Activated CD4-positive, alpha-beta T cell treated with anti-CD3 and anti-CD28 coated beads, Interleukin-2, amount 50 U/mL, for 16 hours (primary cell): ENCODE measurements around the gene NFATC2.

Experiments
- DNase-seq: peaks from one replicate; pipeline ENCODE4 v3.0.0-alpha.2; 2020

The NFATC2 gene

DNA sequence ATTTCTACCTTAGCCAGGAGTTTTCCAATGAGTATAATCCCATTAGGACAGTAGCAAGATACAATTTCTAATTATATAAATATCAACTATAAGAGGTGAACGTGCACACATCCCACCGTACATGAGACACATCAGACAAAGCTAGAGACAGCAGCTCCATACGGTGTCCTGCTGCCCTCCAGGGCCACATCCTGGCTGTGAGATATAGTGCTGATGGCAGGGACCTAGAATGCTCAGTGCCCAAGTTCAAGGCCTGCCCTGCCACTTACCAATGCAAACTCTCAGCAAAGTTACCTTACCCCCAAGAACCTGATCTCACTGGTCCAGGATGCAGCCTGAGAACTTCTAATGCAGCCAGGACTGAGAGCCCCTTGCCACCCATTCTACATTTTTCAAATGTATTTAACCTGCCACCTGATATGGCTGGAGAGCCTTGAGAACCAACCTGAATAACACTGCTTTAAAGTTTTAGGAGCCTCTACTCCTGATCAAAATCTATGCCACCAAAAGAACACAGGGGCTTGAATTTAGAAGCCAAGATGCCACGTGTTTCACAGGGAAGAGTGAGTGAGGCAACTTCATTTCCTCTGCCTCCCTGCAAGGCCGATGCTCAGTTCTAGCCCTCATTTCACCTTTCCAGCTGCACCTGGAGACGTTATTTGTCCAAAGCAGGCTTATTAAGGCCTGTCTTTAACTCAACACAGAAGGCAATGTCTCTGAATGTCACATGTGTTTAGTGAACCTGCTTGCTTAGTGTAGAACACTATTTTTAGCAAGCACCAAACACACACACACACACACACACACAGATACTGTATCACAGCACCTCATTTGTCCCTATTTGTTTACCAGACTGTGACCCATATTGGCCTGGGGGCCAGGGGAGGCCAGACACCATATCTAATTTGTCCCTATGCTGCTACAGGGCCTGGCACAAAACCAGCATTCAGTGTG is 6.1 kb downstream of the NFATC2 start:
- DNase-seq: peak; percentile 39

DNA sequence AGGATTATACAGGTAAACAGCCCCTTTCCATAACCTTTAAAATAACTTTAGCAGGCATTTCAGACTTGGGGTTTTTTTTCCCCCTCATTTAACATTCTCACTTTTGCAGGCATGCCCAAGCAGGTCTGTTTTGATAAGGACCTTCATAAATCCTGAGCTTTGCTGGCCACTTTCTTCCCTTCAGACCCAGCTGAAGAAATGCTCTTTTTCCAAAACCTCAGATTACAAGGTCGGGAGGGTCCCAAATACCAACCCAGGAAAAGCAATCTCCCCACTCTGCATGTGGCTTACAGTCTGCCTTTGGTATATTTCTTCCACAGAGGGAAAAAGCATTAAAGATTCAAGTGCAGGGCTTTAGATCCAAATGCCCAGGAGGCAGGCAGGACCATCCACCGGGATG is 6.8 kb downstream of the NFATC2 start:
- DNase-seq: no peak

DNA sequence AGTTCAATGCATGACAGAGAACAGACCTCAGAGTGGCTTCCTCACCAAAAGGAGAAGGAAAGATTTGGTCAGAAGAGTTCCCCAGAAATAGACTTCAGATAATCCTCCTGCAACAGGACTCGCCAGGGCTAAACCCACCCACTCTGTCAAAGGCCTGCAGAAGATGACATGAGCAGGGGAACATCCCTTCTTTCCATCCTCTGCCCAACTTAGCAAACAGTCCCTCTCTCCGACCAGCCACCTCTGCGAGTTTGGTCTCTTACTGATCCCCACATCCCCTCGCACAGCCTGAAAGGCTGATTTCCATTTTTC is 7.5 kb downstream of the NFATC2 start:
- peak; percentile 56 for DNase-seq

DNA sequence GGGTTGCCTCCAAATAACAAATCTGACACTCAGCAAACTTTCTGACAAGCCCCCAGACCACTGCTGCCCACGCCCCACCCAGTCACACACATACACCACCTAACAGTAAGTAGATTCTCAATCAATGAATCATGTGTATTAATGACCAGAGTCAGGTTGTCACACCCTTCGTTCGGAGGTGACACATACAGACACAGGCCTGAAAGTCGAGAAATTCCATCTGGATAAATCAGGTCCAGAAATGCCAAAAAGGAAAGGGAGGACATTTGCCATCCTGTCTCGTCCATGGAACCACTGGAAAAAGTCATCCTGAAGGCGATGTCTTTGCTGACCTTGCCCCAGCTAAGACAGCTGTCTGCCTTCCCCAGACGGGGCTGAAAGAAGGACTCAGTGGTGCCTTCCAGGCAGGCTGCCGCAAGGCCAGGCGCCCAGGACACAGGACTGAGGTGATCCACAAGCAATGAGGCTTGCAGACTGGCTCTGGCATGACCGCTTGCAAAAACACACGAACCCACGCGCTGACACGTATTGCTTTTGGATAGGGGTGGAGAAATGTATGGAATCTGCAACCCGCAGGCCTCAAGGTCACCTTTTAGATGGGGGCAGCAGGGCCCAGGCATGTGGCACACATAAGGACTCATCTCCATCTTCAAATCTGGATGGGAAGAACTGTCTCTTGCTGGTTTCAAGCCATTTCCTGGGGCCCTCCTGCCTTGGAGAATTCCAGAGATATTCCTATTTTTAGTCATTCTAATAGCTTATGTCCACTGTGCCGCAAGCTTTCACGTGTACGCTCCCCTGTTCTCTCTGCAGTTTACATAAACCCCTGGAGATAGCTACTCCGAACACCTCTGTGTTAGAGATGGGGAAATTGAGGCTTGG is 9.0 kb downstream of the NFATC2 start:
- DNase-seq: no peak

DNA sequence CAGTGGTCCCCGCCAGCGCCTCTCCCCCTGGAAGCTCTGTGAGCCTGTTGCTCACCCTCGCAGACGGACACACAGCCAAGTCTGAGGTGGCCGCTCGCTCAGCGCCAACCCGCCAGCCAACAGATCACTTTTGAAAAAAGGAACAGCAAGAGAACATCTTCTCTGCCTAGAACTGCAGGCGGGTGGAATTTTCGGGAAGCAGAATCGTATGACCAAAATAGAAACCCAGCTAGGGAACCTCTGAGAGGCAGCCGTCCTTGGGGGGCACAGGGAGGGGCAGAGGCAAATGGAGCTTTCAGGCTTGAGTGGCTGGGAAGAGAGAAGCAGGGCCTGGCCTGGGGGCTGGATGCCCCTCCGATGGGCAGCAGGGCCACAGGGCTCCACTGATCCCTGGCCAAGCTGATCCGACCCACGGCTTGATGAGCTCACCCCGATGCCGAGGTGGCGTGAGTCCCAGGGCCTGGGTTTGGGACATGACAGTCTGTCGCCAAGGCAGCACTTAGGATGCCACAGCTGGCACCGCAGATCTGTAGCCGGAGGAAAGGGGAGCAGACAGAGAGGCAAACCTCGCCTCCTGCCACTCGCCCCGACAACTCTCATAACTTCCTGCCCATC is 9.8 kb downstream of the NFATC2 start:
- no peak for DNase-seq

DNA sequence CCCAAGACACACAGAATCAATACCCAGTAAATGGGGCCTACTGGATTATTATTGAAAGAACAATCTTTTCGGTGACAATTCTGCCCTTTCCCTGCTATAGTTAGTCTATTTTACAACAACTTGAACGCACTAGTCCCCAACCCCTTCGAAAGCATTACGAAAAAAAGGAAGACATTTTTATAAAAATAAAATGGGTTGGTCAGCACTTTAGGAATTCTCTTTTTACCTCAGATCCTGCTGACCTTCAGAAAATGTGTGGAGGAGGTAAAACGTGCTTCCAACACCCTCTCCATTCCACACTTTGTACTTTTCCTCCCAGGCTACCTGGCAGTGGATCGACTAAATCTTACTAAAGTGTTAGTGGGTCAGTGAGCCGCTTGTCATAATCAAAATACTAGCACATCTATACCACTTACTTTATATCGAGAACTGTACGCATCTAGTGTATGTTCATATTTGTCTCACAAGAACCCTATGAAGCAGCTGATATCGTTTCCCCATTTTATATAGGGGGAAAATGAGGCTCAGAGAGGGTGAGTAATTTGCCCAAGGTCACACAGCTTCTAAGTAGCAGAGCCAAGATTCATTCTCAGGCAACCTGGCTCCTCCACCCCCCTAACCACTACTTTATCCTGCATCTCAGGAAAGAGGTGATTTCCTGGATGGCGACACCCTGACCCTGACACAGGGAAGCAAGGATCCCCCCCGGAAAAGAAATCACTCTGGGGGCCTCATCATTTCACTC is 10.6 kb downstream of the NFATC2 start:
- no peak for DNase-seq

DNA sequence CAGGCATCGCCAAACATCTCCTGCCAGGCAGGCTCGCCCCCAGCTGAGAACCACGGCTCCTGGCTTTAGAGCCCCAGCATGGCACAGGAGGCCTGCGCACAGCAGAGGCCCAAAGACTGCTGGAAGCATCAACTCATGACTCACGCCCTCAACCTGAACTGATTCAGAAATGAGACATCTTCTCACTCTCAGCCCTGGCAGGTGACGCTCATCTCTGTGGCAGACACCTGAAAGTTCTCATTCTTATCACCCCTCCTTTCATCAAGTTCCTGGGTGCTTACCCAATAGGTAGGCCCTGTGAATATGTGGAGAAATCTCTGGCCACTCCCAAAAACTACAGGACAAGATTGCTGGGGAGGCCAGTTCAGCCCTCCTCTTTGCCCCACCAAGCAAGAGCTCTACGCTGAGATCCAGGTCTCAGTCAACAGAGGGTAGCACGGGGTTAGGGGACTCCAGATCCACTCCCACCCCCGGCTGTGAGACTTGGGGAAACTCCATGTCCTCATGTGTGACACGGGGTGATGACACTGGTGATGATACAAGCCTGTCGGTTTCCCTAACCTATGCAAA is 11.3 kb downstream of the NFATC2 start:
- DNase-seq: peak; percentile 94

DNA sequence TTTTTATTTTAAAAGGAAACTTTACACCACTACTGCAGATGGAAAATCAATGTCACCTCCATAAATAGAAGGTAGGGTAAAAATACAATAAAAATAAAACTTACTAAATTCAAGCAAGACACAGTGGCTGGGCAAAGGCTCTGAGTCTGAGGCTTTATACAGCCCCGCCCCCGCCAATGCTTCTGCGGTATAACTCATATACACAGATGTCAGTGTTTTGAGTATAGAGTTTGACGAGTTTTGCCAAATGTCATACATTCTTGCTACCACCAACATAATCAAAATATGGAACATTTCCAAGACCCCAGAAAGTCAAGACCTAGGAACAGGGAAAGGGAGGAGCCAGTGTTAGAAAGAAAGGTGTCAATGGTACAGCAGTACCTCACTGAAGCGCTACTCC is 12.8 kb downstream of the NFATC2 start:
- peak; percentile 76 for DNase-seq

DNA sequence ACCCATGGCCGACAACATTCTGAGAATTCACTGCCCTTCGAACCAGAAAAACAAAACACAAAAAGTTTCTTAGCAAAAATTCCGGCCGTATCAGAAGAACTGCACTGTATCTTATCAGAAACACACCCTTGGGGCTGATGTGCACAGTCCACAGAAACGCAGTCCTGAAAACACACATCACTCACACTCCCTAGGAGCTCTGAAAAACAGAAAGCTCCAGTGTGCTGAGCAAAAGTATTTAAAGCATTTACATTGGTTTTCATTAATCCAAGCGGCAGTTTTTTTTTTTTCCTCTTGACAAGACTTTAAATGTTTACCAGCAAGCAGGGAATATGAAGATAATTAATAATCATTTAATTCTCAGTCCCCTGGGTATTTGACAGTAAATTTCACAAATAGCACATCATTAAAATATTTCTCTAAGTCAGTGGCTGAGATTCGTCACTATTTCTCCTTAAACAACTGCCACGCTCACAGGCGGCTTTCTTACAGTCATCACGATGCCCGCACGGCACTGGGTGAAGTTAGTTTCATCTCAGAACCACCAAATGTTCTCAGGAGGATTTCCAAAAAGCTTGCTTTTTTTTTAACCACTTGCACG is 13.3 kb downstream of the NFATC2 start:
- DNase-seq: peak; percentile 83

DNA sequence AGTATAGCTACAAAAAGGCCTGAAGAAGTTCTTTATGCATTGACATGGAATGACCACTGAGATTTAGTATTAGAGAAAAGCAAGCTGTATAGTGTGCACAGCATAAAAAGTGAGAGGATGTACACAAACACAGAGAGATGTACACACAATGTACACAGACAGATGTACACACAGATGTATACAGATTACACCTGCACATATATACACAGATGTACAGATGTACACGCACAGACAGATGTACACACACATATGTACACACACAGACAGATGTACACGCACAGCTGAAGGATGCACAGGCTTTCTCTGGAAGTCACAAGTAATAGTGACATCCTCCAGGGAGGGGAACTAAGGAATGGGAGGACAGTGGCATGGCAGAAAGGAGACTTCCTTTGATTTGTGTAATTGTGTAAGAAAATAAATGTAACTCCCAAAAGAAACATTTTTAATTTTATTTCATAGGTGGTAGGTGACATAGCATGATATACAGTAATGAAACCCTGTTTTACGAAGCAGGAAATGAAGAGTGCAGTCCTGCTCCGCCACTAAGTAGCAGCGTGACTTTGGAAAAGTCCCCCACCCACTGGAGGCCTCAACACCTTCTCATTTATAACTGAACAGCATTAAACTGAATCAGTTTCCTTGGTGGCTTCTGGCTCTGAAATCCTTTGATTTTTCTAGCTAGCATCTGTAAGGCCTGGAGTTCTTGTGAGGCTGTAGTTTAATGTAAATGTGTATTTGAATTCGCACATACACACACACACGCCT is 14.1 kb downstream of the NFATC2 start:
- DNase-seq: peak; percentile 74

DNA sequence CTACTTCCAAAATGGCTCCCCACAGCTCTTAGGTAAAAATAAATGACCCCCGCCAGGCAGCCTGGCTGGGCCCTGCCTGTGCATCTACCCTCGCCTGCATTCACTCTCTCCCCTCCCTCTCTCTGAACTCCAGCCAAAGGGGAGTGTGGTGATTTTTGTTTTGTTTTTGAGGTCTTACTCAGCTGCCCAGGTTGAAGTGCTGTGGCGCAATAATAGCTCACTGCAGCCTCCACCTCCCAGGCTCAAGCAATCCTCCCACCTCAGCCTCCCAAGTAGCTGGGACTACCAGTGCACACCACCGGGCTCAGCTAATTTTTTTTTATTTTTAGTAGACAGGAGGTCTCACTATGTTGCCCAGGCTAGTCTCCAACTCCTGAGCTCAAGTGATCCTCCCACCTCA is 15.8 kb downstream of the NFATC2 start:
- no peak for DNase-seq

DNA sequence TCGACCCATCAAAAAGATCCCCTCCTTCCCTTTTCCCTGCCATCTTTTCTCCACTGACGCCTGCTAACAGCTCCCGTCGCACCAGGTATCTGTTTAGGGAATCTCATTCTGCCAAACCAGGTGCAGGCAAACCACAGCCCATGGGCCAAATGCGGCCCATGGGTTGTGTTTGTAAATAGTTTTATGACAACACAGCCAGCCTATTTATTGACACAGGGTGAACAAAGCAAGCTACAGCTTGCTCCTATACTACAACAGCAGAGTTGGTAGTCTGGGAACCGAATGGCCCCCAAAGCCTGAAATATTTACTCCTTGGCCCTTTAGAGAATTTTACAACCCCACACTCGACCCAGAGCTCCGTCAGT is 16.4 kb downstream of the NFATC2 start:
- DNase-seq: no peak

DNA sequence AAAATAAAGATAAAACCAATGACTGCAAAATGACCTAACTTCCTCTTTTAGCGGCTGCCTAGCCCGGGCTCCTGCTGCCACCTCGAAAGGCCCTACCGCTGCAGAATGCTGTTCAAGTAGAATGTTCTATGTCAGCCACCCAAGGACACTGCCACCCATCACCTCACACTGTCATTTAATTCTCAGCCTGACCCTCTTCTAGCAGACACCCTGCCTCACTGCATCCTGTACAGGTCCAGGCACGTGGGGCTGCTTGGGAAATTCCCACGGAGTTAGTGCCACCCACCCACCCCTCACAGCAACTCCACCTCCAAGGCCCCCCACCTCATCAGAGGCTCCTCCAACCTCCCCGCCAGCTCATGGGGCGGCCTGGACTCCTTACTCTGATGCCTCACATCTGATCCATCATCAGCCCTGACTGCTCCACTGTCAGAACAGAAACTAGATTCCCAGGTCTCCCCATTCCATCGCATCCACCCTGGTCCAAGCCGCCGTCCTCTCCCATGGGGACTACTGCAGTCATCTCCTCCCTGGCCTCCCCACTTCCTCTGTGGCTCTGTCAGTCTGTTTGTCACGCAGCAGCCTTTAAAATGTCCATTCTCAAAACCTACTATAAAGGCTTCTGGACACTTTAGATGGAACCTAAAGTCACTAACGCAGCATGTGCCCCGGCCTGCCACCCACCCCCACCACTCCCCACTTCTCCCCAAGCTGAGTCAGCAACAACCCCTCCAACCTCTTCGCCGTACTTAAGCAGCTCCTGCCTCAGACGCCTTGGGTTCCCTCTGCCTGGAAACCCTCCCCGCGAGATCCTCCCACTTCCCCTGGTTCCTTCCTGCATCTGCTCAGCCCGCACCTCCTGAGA is 17.0 kb downstream of the NFATC2 start:
- peak; percentile 72 for DNase-seq

DNA sequence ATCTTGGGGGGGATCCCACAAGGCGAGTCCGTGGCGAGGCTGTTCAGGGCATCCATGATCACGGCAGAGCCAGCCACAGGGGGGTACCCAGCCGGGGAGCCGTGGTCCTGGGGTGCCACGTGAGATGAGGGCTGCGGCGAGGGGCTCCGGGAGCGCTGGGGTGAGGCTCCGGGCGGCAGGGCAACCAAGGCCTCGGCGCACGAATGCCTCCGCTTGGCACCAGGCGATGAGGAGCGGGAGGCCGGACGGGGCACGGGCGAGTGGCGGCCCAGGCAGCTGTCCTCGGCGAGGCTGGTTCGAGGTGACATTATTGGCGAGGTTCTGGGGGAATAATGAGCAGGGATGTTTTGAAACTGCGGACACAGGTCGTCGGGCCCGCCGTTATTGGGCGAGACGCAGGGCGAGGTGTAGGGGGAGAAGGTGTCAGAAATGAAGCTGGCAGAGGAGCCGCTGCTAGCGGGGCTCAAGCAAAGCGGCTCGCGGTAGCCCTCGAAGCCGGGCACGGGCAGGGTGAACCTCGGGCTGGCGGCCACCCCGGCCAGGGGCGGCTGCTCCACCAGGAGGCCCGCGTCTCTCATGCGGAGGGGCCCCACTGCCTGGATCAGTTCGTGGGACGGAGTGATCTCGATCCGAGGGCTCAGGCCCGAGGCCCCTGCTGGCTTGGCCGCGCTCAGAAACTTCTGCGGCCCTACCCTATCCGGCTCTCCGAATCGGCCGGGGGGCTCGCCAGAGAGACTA is 19.1 kb downstream of the NFATC2 start:
- DNase-seq: no peak

DNA sequence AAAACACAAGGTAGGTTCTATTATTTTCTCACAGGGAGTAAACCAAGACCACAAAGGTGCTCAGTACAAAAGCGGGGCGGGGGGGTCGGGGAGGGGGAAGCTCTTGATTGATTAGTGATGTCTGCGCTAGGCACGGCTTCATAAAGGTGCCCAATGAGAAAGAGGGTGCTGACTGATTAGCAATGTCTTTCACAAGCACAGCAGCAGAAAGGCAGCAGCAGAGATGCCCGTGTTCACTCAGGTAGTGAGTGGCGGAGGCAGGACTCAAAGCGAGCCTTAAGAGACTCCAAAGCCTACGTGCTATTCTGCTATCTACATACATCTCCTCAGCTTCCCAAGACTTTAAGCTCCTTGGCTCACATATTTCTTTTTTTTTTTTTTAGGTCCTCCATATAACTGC is 20.3 kb downstream of the NFATC2 start:
- no peak for DNase-seq

DNA sequence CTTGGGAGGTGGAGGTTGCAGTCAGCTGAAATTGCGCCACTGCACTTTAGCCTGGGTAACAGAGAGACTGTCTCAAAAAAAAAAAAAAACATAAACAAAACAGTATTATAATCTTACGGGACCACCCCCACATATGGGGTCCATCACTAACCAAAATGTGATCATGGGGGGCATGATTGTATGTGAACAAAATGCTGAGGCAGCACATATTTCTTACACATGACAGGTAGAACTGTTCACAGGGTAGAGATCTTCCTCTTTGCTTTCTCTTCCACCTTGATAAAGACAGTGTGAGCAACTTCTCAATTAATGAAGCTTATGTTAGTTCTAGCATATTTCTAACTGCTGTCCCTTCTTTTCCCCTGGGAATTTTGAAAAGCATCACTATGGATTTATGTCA is 24.7 kb downstream of the NFATC2 start:
- no peak for DNase-seq

DNA sequence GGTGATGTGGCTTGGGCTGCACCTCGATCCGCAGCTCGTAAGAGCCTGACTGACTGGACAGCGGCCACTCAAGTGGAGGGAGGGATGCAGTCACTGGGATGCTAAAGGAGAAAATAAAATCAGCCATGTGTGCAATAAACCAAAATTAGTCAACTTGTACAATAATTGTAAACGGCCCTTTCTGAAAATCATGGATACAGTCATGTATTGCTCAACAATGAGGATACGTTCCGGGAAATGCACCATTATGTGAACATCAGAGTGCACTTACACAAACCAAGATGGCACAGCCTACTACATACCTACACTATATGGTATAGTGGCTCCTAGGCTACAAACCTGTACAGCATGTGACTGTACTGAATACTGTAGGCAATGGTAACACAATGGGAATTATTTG is 25.7 kb downstream of the NFATC2 start:
- DNase-seq: no peak

DNA sequence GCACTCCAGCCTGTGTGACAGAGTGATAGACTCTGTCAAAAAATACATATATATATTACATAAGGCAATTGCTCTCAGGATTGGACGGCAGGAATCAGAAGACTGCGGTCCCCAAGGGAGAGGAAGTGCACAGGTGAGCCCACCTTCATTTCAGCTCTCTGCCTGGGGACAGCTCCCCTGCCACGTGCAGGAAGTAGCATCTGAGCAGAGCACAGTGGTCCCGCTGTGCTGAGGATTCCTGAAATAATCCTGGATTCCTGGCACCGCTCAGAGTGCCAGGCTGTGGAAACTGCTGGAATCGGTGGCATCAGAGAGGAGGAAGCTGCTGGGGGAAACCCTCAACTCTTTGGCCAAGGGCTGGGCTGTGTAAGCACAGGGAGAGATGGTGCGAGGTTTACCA is 27.7 kb downstream of the NFATC2 start:
- no peak for DNase-seq

DNA sequence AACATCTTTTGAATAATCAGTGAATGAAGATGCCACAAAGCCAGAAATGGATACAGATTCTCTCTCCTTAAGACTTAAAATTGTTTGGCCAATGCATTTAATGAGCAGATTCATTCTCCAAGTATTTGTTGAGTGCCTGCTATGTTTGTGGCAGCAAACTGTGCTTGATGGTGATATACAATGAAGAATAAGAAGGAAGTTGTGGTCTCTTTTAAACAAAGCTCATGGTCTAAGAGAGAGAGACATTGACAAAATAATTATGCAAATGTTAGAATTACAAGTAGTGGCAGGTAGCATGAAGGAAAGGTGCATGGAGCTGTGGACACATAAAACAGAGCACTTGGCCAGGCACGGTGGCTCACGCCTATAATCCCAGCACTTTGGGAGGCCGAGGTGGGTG is 28.3 kb downstream of the NFATC2 start:
- DNase-seq: no peak

DNA sequence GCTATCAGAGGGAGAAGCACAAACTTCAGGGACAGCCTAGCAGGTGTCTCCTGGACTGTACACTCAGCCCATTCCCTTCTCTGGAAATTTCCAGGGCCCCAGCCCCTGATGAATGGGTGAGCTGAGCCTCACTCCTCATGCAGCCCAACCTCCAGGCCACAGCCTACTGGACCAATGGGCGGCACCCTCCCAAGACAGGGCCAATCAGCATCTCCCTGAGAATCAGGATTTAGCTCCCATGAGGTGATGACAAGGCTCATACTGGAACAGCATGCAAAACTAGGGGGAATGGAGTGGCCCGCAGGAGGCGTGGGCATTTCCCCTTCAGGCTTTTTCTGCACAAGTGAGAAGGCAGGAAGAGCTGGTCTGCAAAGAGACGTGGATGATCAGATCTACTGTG is 29.0 kb downstream of the NFATC2 start:
- DNase-seq: no peak
